HEK293 (cell line): Measurements from ENCODE around the gene C12orf42.

Source experiments
- CTCF ChIP-seq: fragments of 450-650 bp; formaldehyde crosslinking; IDR thresholded peaks from 2 replicates; pipeline ENCODE4 v1.5.1; 2016; ENCODE audit warnings: missing biosample characterization, missing genetic modification characterization
- HOXA7 ChIP-seq: sonication (generic); formaldehyde crosslinking; IDR thresholded peaks from 2 replicates; pipeline ENCODE4 v1.8.1; 2022; ENCODE audit warnings: missing genetic modification reagents, borderline replicate concordance
- REPIN1 ChIP-seq: fragments of 450-650 bp; formaldehyde crosslinking; IDR thresholded peaks from 2 replicates; pipeline ENCODE4 v1.5.1; 2017; ENCODE audit warnings: missing biosample characterization, missing genetic modification characterization, low read depth
- ZNF302 ChIP-seq: fragments of 450-650 bp; formaldehyde crosslinking; IDR thresholded peaks from 2 replicates; pipeline ENCODE4 v1.5.1; 2016; ENCODE audit warnings: missing biosample characterization, missing genetic modification characterization, low read depth

DNA sequence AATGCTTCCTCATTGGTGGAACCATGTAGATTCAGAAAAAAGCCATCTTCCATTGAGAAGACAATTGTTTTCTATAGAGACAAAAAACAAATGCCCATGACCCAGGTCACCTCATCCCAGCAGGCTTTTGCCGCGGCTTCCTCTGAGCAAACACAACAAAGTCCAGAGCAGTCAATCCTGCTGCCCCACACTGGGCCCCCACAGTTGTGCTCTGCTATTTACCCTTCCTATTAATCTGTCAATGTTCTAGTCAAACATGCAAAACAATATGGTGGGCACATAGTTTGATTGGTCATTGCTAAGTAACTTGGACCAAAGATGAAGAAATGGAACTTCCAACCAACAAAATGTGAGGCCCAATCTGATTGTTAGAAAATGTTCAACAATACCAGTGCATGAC lies 20.7 kb downstream of the C12orf42 start:
- TF ChIP-seq CTCF (no peak), REPIN1 (tag by site-specific recombination) (no peak), HOXA7 (CRISPR knock-in tag) (no peak), ZNF302 (tag by site-specific recombination) (no peak)
